HUES64 (cell line): Measurements from ENCODE around the gene LYPD4.

Source experiments
- H3K27ac ChIP-seq: 2 replicates; pipeline ENCODE4 v1.7.0; 2013; ENCODE audit warnings: low read depth, low read length, inconsistent platforms
- H3K27me3 ChIP-seq: 2 replicates; pipeline ENCODE4 v1.6.1; 2013; ENCODE audit warnings: mild to moderate bottlenecking, low read length; ENCODE audit not compliant: insufficient read depth
- H3K36me3 ChIP-seq: 2 replicates; pipeline ENCODE4 v1.6.1; 2013; ENCODE audit warnings: mild to moderate bottlenecking, low read length; ENCODE audit not compliant: insufficient read depth
- H3K4me1 ChIP-seq: 2 replicates; pipeline ENCODE4 v1.6.1; 2013; ENCODE audit warnings: mild to moderate bottlenecking, low read length, moderate library complexity; ENCODE audit not compliant: insufficient read depth
- H3K4me3 ChIP-seq: 2 replicates; pipeline ENCODE4 v1.5.1; 2013; ENCODE audit warnings: mild to moderate bottlenecking, low read length, moderate library complexity
- H3K9ac ChIP-seq: 2 replicates; pipeline ENCODE4 v1.6.1; 2013; ENCODE audit warnings: mild to moderate bottlenecking, low read depth, low read length
- H3K9me3 ChIP-seq: 2 replicates; pipeline ENCODE4 v1.6.1; 2013; ENCODE audit warnings: low read depth, low read length; ENCODE audit not compliant: insufficient read depth
- WGBS: fragments of 150-250, 120-280 bp; methylation state at CpG from one replicate; pipeline ENCODE4 v1.1.7; 2013; ENCODE audit warnings: missing lambda C conversion rate; 5-methylcytosine and 5-hydroxymethylcytosine counted together

The LYPD4 gene

DNA sequence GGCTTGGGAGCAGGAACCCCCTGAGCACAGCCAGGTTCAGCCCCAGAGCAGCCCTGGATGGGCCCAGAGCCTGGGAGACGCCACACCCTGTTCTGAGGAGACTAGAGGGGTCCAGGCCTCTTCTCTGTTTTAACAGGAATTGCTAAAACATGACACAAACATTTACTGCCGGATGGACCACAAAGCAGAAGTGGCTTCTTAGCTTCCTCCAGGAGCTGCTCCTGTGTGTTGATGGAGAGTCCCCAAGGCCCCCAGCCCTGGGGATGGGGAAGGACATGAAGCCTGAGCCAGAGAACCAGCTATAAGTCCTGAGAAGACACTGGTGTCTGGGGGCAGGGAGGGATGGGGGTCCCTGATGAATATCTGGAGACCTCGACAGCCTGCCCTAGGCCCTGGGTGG, 33.4 kb downstream of the LYPD4 start:
- Histone ChIP-seq H3K9me3 (no peaks in the 10 kb centered on the region), H3K4me3 (no peak overlapping the region), H3K27ac (no peak overlapping the region), H3K4me1 (no peaks in the 10 kb centered on the region), H3K27me3 (peaks cover 3% of the 10 kb centered on the region; the same call in 1 of the 2 replicates), H3K36me3 (no peaks in the 10 kb centered on the region), H3K9ac (no peak overlapping the region)
- 71% methylated on average over 3 of the region's 3 CpGs for WGBS

DNA sequence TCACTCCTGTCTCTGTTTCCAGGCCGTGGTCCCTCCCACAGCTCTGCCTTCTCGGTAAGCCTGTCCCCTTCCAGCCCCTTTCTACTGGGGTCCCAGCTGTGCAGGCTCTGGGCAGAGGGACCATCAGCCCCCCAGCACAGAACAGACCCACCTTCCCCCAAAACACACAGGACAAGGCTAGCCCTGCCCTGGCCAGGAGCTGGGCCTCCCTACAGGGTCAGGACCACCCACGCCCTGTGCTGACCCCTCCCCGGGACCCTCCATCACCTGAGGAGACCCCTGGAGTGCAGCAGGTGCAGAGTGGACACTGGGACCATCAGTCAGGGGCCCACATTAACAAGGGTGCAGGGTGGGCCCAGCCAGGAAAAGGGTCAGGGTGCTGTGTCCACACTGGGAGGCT, 34.2 kb downstream of the LYPD4 start:
- H3K4me1 ChIP-seq, result no peaks in the 10 kb centered on the region
- no peak overlapping the region for H3K27ac ChIP-seq
- WGBS, result 67% methylated on average over 4 of the region's 4 CpGs
- H3K36me3 ChIP-seq, result no peaks in the 10 kb centered on the region
- H3K9ac ChIP-seq, result no peak overlapping the region
- no peaks in the 10 kb centered on the region for H3K9me3 ChIP-seq
- 0 out of 2 replicates have a peak, but pooled peaks cover 3% of the 10 kb centered on the region for H3K27me3 ChIP-seq
- H3K4me3 ChIP-seq, result no peak overlapping the region

- Histone ChIP-seq H3K27ac (no peak overlapping the region), H3K9ac (no peak overlapping the region), H3K36me3 (no peaks in the 10 kb centered on the region), H3K4me3 (no peak overlapping the region), H3K27me3 (no peaks in the 10 kb centered on the region), H3K9me3 (no peaks in the 10 kb centered on the region), H3K4me1 (no peaks in the 10 kb centered on the region)
- WGBS, result 78% methylated on average over 15 of the region's 16 CpGs
These were observed 35.6 kb downstream of the LYPD4 start for GRCh38 chr19:41808663-41809566.

DNA sequence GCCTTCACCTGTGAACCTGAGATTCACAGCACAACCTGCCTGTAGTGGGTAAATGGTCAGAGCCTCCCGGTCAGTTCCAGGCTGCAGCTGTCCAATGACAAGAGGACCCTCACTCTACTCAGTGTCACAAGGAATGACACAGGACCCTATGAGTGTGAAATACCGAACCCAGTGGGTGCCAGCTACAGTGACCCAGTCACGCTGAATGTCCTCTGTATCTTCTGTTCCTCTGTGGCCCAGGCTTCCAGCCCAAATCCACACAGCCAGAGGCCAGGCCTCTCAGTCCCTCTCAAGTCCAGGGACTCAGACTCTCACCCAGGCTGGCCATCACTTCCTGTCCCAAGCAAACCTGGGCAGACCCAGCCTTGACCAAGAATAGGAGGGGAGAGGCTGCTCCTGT, 37.3 kb downstream of the LYPD4 start:
- H3K27me3 ChIP-seq, result no peaks in the 10 kb centered on the region
- no peak overlapping the region for H3K9ac ChIP-seq
- no peaks in the 10 kb centered on the region for H3K36me3 ChIP-seq
- H3K4me1 ChIP-seq, result no peaks in the 10 kb centered on the region
- H3K9me3 ChIP-seq, result no peaks in the 10 kb centered on the region
- WGBS, result 85% methylated on average over 3 of the region's 3 CpGs
- no peak overlapping the region for H3K4me3 ChIP-seq
- H3K27ac ChIP-seq, result no peak overlapping the region

DNA sequence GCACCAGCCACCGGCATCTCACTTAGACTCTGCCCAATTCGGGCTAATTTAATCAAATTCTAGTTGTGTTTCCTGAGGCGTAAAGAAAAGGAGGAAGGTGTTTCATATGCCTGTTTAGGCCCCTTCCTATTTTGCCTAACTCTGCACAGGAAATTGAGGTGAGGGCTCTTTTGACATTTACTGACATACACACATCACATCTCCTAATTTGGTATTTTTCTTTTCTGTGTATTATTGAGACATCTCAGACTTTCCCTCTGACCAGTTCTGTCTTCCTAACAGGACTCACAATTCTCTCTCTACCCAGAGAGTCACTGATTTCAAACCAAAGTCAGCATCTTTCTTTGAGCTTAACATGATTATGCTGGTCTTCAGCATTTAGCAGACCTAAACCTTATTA, 40.1 kb downstream of the LYPD4 start:
- no peak overlapping the region for H3K9ac ChIP-seq
- no peaks in the 10 kb centered on the region for H3K36me3 ChIP-seq
- no peaks in the 10 kb centered on the region for H3K27me3 ChIP-seq
- H3K9me3 ChIP-seq, result 0 out of 2 replicates have a peak, but pooled peaks cover 6% of the 10 kb centered on the region
- no peak overlapping the region for H3K27ac ChIP-seq
- H3K4me1 ChIP-seq, result no peaks in the 10 kb centered on the region
- WGBS, result 88% methylated on average over 3 of the region's 3 CpGs
- no peak overlapping the region for H3K4me3 ChIP-seq

- Histone ChIP-seq H3K9me3 (0 out of 2 replicates have a peak, but pooled peaks cover 6% of the 10 kb centered on the region), H3K9ac (no peak overlapping the region), H3K27ac (no peak overlapping the region), H3K27me3 (no peaks in the 10 kb centered on the region), H3K4me3 (no peak overlapping the region), H3K36me3 (no peaks in the 10 kb centered on the region), H3K4me1 (no peaks in the 10 kb centered on the region)
- 76% methylated on average over 2 of the region's 2 CpGs for WGBS
These were observed 41.7 kb downstream of the LYPD4 start for GRCh38 chr19:41802770-41803169.

DNA sequence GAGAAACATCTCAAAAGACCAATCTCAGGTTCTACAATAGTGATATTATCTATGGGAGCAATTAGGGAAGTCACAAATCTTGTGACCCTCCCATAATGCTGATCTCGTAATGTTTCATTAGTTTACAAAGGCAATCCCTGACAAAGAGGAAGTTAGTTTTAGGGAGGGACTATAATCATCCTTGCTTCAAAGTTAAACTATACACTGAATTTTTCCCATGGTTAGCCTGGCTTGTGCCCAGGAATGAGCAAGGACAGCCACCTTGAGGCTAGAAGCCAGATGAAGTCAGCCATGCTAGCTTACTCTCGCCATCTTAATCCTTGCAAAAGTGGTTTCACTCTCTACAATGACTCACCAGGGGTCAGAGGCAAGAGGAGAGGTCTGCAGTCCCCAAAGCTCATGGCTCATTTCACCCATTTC, 42.7 kb downstream of the LYPD4 start:
- Histone ChIP-seq H3K9ac (no peak overlapping the region), H3K27ac (no peak overlapping the region), H3K4me1 (no peaks in the 10 kb centered on the region), H3K9me3 (0 out of 2 replicates have a peak, but pooled peaks cover 6% of the 10 kb centered on the region), H3K27me3 (no peaks in the 10 kb centered on the region), H3K4me3 (no peak overlapping the region), H3K36me3 (no peaks in the 10 kb centered on the region)
- WGBS, result 78% methylated on average over 2 of the region's 2 CpGs

DNA sequence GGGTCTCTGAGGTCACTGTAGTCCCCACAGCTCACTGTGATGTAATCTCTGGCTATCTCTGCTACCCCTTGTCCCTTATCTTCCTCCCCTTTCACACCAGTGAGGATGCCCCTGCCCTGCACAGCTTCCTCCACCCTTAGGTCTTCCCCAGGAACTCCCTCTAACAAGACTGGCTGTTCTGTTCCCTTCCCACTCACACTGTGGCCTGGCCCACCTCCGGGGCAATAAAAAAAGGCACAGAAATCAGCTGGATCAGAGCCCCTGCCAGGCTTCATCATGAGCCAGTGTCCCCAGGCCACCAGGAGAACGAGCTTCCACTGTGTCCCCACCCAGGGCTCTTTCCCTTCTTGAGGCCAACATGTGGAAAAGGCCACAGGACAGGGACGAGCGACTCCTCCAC, 43.5 kb downstream of the LYPD4 start:
- H3K9me3 ChIP-seq, result 0 out of 2 replicates have a peak, but pooled peaks cover 6% of the 10 kb centered on the region
- H3K4me1 ChIP-seq, result no peaks in the 10 kb centered on the region
- no peak overlapping the region for H3K9ac ChIP-seq
- H3K27me3 ChIP-seq, result no peaks in the 10 kb centered on the region
- WGBS, result 77% methylated on average over 4 of the region's 4 CpGs
- no peaks in the 10 kb centered on the region for H3K36me3 ChIP-seq
- no peak overlapping the region for H3K27ac ChIP-seq
- no peak overlapping the region for H3K4me3 ChIP-seq

DNA sequence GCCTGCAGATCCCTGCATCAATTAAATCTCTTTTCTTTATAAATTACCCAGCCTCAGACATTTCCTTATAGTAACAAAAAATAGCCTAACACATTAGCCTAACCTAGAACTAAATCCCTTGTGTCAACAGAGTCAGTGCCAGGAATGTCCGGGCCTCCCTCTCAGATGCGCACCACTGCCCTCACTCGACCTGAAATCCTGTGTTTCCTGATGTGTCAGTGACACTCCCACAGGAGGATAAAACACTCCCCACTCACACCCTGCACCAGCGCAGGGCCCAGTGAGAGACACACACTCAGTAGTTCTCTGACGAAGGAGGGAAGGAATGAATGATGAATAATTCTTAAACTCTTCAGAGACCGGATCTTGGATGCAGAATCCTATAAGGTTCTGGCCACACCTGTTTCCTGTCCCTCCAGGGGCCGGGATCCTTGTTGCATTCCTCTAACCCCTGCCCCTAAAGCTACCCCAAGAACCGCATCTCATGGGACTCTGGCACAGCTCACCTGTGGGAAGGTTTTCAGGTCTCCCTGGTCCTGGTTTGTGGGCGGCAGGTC, 45.0 kb downstream of the LYPD4 start:
- 80% methylated on average over 9 of the region's 9 CpGs for WGBS
- Histone ChIP-seq H3K9ac (no peak overlapping the region; the same call in 1 of the 2 replicates), H3K27ac (no peak overlapping the region), H3K9me3 (0 out of 2 replicates have a peak, but pooled peaks cover 6% of the 10 kb centered on the region), H3K36me3 (no peaks in the 10 kb centered on the region), H3K27me3 (no peaks in the 10 kb centered on the region), H3K4me1 (no peaks in the 10 kb centered on the region), H3K4me3 (no peak overlapping the region)

GRCh38 chr19:41796901-41797300, 47.6 kb downstream of the LYPD4 start:
- Histone ChIP-seq H3K4me3 (no peak overlapping the region), H3K27ac (no peak overlapping the region), H3K9me3 (0 out of 2 replicates have a peak, but pooled peaks cover 6% of the 10 kb centered on the region), H3K36me3 (no peaks in the 10 kb centered on the region), H3K4me1 (no peaks in the 10 kb centered on the region), H3K27me3 (no peaks in the 10 kb centered on the region), H3K9ac (no peak overlapping the region)
- 84% methylated on average over 1 of the region's 1 CpG for WGBS

- Histone ChIP-seq H3K4me3 (no peak within 1 kb of the TSS), H3K27ac (no peak within 1 kb of the TSS), H3K27me3 (no peaks in the 10 kb centered on the region), H3K9me3 (0 out of 2 replicates have a peak, but pooled peaks cover 3% of the 10 kb centered on the region), H3K36me3 (no peaks in the 10 kb centered on the region), H3K4me1 (no peaks in the 10 kb centered on the region), H3K9ac (no peak within 1 kb of the TSS)
These were observed 48.1 kb downstream of the LYPD4 start, which contains the start of gene CEACAM3 for GRCh38 chr19:41796362-41796761. Gene CEACAM3, plus strand, starts transcription at chr19:41796587. Its CDS starts 91 bp downstream, at chr19:41796678.
